Ovary (tissue), 3 donors: Measurements from ENCODE around the gene CELF3.

Experiments used
- CTCF ChIP-seq, 3 donors: fragments of 450-650 bp in 2 of 3; fragments of 200-600 bp in 1 of 3; IDR thresholded peaks; one replicate each; pipeline versions ENCODE4 v1.5.1 to v1.8.0; 2016 to 2022; ENCODE audit warnings: antibody characterized with exemption in 3 of 3, mild to moderate bottlenecking in 1 of 3
- EP300 ChIP-seq: sonication (generic); formaldehyde crosslinking; IDR thresholded peaks from one replicate; pipeline ENCODE4 v1.6.1; 2017; ENCODE audit warnings: antibody characterized with exemption
- donor health status: DM: no; HTN: no; CAD: no.

GRCh38 chr1:151741516-151741915, 24.9 kb upstream of the CELF3 start:
- no peak for TF ChIP-seq CTCF (IDR thresholded peaks at IDR 0.05)
- TF ChIP-seq EP300: no peak
